Right atrium auricular region (tissue), 2 donors: ENCODE data around the gene ZNF219. TPM values are rescaled to one million over a fixed set of nuclear protein-coding genes. Genes with fewer than 3 reads are reported as not detected.

ENCODE experiments used
- DNase-seq: peaks from one replicate; pipeline ENCODE4 v3.0.0-alpha.2; 2019; ENCODE audit warnings: low spot score
- H3K27ac ChIP-seq, 2 donors: fragments of 200-600 bp; sonication (generic); 1 replicate in 1 of 2; 2 replicates in 1 of 2; pipeline ENCODE4 v1.5.1; 2016 to 2019
- H3K27me3 ChIP-seq, 2 donors: fragments of 200-600 bp; sonication (generic); one replicate each; pipeline versions ENCODE4 v1.5.1 to v1.6.0; 2017 to 2019
- H3K36me3 ChIP-seq: fragments of 200-600 bp; sonication (generic); one replicate; pipeline ENCODE4 v1.5.1; 2016
- H3K4me1 ChIP-seq, 2 donors: fragments of 200-600 bp; sonication (generic); one replicate each; pipeline versions ENCODE4 v1.5.1 to v1.6.0; 2017 to 2019
- H3K4me3 ChIP-seq, 2 donors: fragments of 200-600 bp; sonication (generic); 1 replicate in 1 of 2; 2 replicates in 1 of 2; pipeline ENCODE4 v1.5.1; 2017 to 2019; ENCODE audit warnings: mild to moderate bottlenecking in 1 of 2, moderate library complexity in 1 of 2
- H3K9me3 ChIP-seq, 2 donors: fragments of 200-600 bp; sonication (generic); one replicate each; pipeline ENCODE4 v1.5.1; 2019
- CTCF ChIP-seq, 2 donors: fragments of 200-600 bp; sonication (generic); IDR thresholded peaks; one replicate each; pipeline ENCODE4 v1.5.1; 2019; ENCODE audit warnings: antibody characterized with exemption in 2 of 2
- total RNA-seq, 2 donors: library from RNA; depleted of rRNA; stranded (reverse); fragments of >200 nt; gene quantifications; one replicate each; pipeline ENCODE4 v1.1.0, GENCODE V29; 2016

ZNF219 gene
- total RNA-seq, 2 donors from 2014 or later: 49.7 to 66.6 TPM

GRCh38 chr14:21054768-21055145, 43.7 kb downstream of the ZNF219 start:
- H3K27ac ChIP-seq: no peak overlapping the region
- H3K4me1 ChIP-seq: no peaks in the 10 kb centered on the region
- H3K9me3 ChIP-seq: no peaks in the 10 kb centered on the region
- H3K4me3 ChIP-seq: no peak overlapping the region
- no peak for TF ChIP-seq CTCF (IDR thresholded peaks at IDR 0.05)
- no peak for DNase-seq
- no peaks in the 10 kb centered on the region for H3K27me3 ChIP-seq
- no peaks in the 10 kb centered on the region for H3K36me3 ChIP-seq

DNA sequence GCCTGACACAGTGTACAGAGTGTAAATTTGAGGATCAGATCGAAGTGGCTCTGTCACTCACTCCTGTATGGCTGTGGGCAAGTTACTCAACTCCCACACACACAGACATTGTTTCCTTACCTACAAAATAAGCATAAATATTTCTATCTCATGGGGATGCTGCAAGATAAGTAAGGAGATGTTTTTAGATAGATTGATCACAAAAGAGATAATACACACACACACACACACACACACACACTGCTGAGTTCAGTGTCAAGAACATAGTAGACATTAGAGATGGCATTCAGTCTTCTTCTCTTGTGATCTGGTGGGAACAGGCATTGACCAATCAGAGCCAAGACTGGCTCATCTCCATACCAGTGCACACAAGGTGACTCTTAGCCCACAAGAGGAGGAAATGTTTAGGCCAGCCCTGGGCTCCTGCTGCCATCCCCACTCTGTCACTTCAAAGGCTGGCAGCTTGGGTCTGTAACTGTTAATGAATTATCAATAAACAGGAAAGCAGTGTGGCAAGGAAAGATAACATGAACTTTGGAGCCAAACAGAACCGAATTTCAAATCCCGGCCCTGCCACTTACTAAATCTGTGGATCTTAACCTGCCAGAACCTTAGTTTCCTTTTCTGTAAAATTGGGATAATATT, 44.2 kb downstream of the ZNF219 start:
- DNase-seq: no peak
- Histone ChIP-seq H3K4me3 (no peak overlapping the region), H3K36me3 (no peaks in the 10 kb centered on the region), H3K9me3 (no peaks in the 10 kb centered on the region), H3K27ac (no peak overlapping the region), H3K27me3 (no peaks in the 10 kb centered on the region), H3K4me1 (no peaks in the 10 kb centered on the region)
- TF ChIP-seq CTCF (IDR thresholded peaks at IDR 0.05): no peak

GRCh38 chr14:21053184-21054122, 45.0 kb downstream of the ZNF219 start:
- H3K9me3 ChIP-seq: no peaks in the 10 kb centered on the region
- H3K4me1 ChIP-seq: peaks cover 0 to 4% of the 10 kb centered on the region in 2 donors
- TF ChIP-seq CTCF (IDR thresholded peaks at IDR 0.05): no peak
- no peak for DNase-seq
- no peaks in the 10 kb centered on the region for H3K27me3 ChIP-seq
- no peaks in the 10 kb centered on the region for H3K36me3 ChIP-seq
- H3K27ac ChIP-seq: no peak overlapping the region
- no peak overlapping the region for H3K4me3 ChIP-seq

DNA sequence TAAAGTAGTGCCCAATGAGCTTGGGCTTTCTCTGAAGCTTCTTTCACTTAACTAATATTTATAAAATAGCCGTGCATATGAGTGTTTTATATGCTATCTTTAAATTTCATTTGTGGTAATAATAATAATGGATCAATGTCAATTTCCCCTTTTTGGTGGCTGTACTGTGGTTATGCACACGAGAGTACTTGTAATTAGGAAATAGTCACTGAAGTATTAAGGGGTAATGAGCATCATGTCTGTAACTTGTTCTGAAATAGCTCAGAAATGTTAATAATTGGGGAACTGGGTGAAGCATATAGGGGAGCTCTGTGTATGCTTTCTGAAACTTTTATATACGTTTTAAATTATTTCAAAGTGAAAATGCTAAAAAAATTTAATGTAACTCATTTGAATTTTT, 47.9 kb downstream of the ZNF219 start:
- TF ChIP-seq CTCF (IDR thresholded peaks at IDR 0.05): no peak
- Histone ChIP-seq H3K27ac (no peak overlapping the region), H3K4me1 (peaks cover 0 to 14% of the 10 kb centered on the region in 2 donors), H3K27me3 (no peaks in the 10 kb centered on the region), H3K4me3 (no peak overlapping the region), H3K36me3 (no peaks in the 10 kb centered on the region), H3K9me3 (no peaks in the 10 kb centered on the region)
- no peak for DNase-seq

- Histone ChIP-seq H3K4me1 (peaks cover 0 to 16% of the 10 kb centered on the region in 2 donors), H3K9me3 (no peaks in the 10 kb centered on the region), H3K4me3 (no peak overlapping the region), H3K27me3 (no peaks in the 10 kb centered on the region), H3K36me3 (no peaks in the 10 kb centered on the region), H3K27ac (no peak overlapping the region)
- no peak for DNase-seq
- TF ChIP-seq CTCF (IDR thresholded peaks at IDR 0.05): no peak
Measured at GRCh38 chr14:21049271-21049673, 49.2 kb downstream of the ZNF219 start.
